Mucosa of gallbladder (tissue), 1 donor: ENCODE measurements around the gene XIRP2. TPM values are rescaled to one million over a fixed set of nuclear protein-coding genes. Genes with fewer than 3 reads are reported as not detected.
"Not testable (repeated sequence)": the region's sequence is repeated elsewhere in the genome, so short reads cannot be mapped to it uniquely, and the experiment has no call there.

ENCODE experiments used
- DNase-seq: peaks from one replicate; pipeline ENCODE4 v3.0.0-alpha.2; 2020; ENCODE audit warnings: low spot score
- total RNA-seq: library from RNA; stranded (reverse); gene quantifications from one replicate; pipeline ENCODE4 v1.2.1, GENCODE V29; 2021
- donor health status: DM: no; HTN: no; CAD: no.

Gene XIRP2
- total RNA-seq, 1 donor from 2014 or later, result 0.06 TPM

GRCh38 chr2:166942377-166942776, 54.1 kb downstream of the XIRP2 start:
- no peak for DNase-seq

GRCh38 chr2:166944909-166945308, 56.6 kb downstream of the XIRP2 start:
- no peak for DNase-seq

- DNase-seq, result no peak
These were observed 69.4 kb downstream of the XIRP2 start for GRCh38 chr2:166957686-166958085.

- DNase-seq, result no peak
These were observed 70.8 kb downstream of the XIRP2 start for GRCh38 chr2:166958986-166959481.

- no peak for DNase-seq
These were observed 71.3 kb downstream of the XIRP2 start for GRCh38 chr2:166959556-166959955.

- no peak for DNase-seq
These were observed 72.5 kb downstream of the XIRP2 start for GRCh38 chr2:166960702-166961270.

GRCh38 chr2:166961933-166962332, 73.7 kb downstream of the XIRP2 start:
- no peak for DNase-seq

- no peak for DNase-seq
These were observed 81.2 kb downstream of the XIRP2 start for GRCh38 chr2:166969486-166969885.

GRCh38 chr2:166972002-166972401, 83.7 kb downstream of the XIRP2 start:
- DNase-seq, result no peak

- no peak for DNase-seq
These were observed 84.1 kb downstream of the XIRP2 start for GRCh38 chr2:166972418-166972817.

GRCh38 chr2:166984188-166984587, 95.9 kb downstream of the XIRP2 start:
- DNase-seq, result no peak

- no peak for DNase-seq
These were observed 96.5 kb downstream of the XIRP2 start for GRCh38 chr2:166984797-166985196.

GRCh38 chr2:166994588-166995336, 106.5 kb downstream of the XIRP2 start:
- DNase-seq, result no peak

GRCh38 chr2:166996465-166996864, 108.2 kb downstream of the XIRP2 start:
- DNase-seq, result no peak

- DNase-seq, result no peak
These were observed 112.9 kb downstream of the XIRP2 start for GRCh38 chr2:167001165-167001564.

GRCh38 chr2:167005096-167005495, 116.8 kb downstream of the XIRP2 start:
- DNase-seq, result no peak

GRCh38 chr2:167013227-167013626, 124.9 kb downstream of the XIRP2 start:
- no peak for DNase-seq

GRCh38 chr2:167015806-167016205, 127.5 kb downstream of the XIRP2 start:
- DNase-seq, result no peak

GRCh38 chr2:167017021-167017420, 128.7 kb downstream of the XIRP2 start:
- no peak for DNase-seq

- no peak for DNase-seq
These were observed 130.3 kb downstream of the XIRP2 start for GRCh38 chr2:167018590-167018989.

GRCh38 chr2:167028503-167028902, 140.2 kb downstream of the XIRP2 start:
- DNase-seq, result no peak

GRCh38 chr2:167034976-167035375, 146.7 kb downstream of the XIRP2 start:
- DNase-seq, result not testable (repeated sequence)

- no peak for DNase-seq
These were observed 160.5 kb downstream of the XIRP2 start for GRCh38 chr2:167048829-167049228.
